ENCODE results near the gene NPBWR2.

NPBWR2 gene

DNA sequence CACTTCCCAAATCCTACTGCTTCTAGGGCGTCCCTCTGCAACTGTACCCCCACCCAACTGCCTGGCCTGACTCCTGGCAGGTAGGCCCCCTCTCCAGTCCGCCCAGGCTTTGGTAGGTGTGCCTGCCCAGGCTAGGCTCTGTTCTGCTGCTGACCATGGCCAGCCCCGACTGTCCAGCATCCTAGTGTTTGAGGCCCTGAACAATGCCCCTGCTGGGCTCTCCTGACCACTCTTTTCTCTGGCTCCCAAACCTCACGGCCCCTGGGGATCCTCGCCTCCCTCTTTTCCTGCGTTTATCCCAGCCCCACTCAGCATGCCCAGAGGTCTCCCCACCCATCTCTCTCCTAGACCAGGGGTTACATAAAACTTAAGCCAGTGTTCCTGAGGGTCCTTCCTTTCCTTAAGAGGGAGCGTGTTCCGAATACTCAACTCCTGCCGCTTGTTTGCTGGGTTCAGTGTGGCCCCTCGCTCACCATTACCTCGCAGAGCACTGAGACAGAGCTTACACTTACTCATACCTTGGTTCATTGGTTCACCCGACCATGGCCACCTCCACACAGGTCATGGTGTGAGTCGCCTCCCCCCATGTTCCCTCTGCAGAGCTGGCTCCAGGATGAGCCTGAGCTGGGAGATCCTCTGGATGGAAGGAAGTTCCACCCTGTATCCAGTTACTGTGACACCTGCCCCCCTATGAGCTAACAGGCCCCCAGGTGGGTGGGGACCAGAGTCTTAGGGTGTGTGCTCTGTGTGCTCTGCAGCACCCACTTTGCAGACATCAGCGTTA, 35.8 kb upstream of the NPBWR2 start:
- in situ Hi-C loops (cut with MboI; ENCODE audit: low pct_unique_long_range_greater_than_20kb, low sequenced_read_pairs, unreplicated experiment) = no loop called here
- TF ChIP-seq, protein P1, sequence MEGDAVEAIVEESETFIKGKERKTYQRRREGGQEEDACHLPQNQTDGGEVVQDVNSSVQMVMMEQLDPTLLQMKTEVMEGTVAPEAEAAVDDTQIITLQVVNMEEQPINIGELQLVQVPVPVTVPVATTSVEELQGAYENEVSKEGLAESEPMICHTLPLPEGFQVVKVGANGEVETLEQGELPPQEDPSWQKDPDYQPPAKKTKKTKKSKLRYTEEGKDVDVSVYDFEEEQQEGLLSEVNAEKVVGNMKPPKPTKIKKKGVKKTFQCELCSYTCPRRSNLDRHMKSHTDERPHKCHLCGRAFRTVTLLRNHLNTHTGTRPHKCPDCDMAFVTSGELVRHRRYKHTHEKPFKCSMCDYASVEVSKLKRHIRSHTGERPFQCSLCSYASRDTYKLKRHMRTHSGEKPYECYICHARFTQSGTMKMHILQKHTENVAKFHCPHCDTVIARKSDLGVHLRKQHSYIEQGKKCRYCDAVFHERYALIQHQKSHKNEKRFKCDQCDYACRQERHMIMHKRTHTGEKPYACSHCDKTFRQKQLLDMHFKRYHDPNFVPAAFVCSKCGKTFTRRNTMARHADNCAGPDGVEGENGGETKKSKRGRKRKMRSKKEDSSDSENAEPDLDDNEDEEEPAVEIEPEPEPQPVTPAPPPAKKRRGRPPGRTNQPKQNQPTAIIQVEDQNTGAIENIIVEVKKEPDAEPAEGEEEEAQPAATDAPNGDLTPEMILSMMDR (IDR thresholded peaks at IDR 0.05; ENCODE audit: extremely low read depth, insufficient read depth, missing control alignments) = no peak
- no peak for DNase-seq (ENCODE audit: low spot score)

DNA sequence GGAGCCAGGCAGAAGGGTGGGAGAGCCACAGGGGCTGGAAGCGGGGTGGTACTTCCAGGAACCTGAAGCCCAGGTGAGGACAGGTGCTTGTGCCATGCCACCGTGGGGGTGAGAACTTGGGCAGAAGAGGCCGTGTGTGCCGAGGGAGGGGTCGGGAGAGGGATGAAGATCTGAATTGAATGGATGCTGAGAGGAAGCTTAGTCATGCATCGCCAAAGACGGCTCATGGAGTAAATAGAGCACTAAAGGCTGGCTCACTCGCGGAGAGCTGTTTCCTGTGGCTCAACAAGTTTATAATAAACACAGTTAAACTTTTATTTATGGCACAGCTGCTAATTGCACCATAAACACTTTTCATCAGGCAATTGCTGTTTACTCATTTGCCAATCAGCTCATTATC, 35.2 kb upstream of the NPBWR2 start:
- DNase-seq (ENCODE audit: low spot score) = no peak
- in situ Hi-C loops (cut with MboI; ENCODE audit: low pct_unique_long_range_greater_than_20kb, low sequenced_read_pairs, unreplicated experiment) = no loop called here
- TF ChIP-seq, protein P1 (IDR thresholded peaks at IDR 0.05; ENCODE audit: extremely low read depth, insufficient read depth, missing control alignments) = no peak

DNA sequence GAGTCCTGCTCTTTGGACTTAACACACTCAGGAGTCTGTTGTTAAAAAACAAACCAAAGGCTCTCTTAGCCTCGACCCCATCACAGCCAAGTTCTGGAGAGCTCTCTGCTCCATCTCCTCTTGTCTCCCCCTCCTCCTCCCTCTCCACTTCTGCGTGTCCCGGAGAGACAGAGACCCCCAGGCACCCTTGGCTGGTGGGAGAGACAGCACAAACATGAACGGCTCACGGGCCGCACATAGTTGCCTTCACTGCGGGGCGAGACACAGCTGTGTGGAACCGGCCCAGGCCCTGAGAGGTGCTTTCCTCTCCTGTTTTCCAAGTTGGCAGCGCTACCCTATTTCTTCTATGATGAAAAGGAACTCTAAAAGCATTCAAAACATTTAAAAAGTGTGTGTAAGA, 33.6 kb upstream of the NPBWR2 start:
- DNase-seq (ENCODE audit: low spot score) = no peak
- TF ChIP-seq, protein P1 (IDR thresholded peaks at IDR 0.05; ENCODE audit: extremely low read depth, insufficient read depth, missing control alignments) = no peak
- in situ Hi-C loops (cut with MboI; ENCODE audit: low pct_unique_long_range_greater_than_20kb, low sequenced_read_pairs, unreplicated experiment) = no loop called here

DNA sequence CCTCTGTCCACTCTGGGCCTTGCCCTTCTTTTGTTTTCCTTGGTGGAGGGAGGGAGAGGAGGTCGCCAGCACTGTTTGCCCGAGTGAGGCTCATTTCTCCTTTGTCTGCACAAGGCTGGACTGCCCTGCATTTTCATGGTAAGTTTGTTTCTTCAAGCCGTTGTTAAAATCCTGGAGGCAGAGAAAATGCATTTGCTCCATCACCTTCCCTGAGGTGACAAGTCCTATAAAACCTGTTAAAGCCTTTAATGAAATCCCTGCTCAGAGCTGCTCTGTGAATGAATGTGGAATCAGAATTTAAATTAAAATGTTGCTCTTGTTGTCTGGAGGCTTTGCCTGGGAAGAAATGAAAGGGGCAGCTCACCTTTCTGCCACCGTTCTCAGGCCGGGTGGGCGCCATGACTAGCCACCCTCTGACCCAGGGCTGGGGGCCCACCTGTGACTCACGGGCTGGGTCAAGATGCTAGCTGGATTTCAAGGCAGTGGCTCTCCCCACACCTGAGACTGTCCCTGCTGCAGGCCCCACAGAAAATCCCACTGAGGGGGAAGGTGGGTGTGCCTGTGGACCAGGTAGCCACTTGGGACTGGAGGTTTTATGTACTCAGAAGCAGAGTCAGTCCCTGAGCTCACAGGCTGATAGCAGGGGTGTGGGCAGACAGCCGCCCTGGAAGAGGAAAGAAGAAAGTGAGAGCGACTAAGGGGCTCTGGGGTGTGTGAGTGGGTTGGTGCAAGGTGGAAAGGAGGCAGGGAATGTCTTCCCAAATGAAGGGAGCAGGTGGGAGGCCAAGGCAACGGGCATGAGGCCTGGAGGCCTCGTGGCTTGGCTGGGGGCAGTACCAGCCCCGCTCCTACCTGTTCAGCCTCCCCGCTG, 32.9 kb upstream of the NPBWR2 start:
- TF ChIP-seq, protein P1 (IDR thresholded peaks at IDR 0.05; ENCODE audit: extremely low read depth, insufficient read depth, missing control alignments) = no peak
- no peak for DNase-seq (ENCODE audit: low spot score)
- in situ Hi-C loops (cut with MboI; ENCODE audit: low pct_unique_long_range_greater_than_20kb, low sequenced_read_pairs, unreplicated experiment) = no loop called here

DNA sequence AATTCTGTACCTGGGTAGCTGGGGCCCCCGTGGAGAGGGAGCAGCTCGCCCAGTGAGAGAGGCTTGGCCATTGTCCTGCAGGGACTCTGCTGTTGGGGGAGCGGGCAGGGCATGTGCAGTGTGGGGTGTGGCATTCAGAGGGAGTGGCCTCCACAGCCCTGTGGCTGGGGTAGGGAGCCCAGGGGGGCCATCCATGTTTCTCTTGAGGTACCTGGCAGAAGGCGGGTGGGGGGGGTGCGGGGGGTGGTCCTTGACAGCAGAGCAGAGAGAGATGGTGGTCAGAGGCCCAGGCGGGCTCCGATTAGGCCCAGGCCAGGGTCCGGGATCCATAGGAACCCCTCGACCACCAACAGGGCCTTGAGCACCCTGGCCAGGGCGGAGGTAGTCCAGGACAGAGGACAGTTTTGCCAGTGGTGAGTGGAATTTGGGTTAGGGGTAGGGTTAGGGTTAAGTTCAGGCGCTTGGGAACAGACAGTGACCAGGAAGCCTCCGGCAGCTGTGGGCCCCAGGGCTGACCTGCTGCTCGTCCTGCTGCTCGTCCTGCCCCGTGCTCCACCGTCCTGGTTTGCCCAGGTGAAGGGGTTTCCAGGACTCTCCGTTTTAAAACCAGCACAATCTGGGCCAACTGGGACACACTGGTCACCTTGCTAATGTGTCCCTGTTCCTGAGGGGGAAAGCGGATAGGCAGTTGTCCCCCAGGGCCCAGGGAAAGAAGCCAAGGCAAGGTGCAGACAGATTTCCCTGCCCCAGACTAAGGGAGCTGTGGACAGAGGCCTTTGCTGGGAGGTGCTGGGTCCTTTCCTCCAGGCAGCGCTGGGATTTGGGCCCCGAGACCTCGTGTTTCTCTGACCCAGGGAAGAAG, 32.1 kb upstream of the NPBWR2 start:
- TF ChIP-seq, protein P1 (IDR thresholded peaks at IDR 0.05; ENCODE audit: extremely low read depth, insufficient read depth, missing control alignments) = no peak
- DNase-seq (ENCODE audit: low spot score) = no peak
- in situ Hi-C loops (cut with MboI; ENCODE audit: low pct_unique_long_range_greater_than_20kb, low sequenced_read_pairs, unreplicated experiment) = no loop called here

DNA sequence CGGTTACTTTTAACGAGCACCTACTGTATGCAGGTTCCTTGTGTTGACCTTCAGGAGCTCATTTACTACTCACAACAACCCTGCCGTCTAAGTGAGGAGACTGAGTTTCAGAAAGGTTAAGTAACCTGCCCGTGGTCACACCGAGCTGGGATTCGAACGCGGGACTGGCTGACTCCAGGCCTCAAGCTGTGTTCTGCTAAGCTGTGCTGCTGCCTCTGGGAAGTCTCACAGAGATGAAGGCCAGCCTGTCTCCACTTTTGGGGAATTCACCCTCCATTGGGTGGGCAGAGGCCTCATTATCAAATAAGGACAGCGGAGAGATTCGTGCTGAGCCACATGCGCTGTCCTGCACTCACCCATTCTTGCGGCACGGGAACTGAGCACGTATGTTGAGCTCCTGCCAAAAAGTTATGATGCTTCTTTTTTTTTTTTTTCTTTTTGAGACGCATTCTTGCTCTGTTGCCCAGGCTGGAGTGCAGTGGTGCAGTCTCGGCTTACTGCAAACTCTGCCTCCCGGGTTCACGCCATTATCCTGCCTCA, 31.0 kb upstream of the NPBWR2 start:
- TF ChIP-seq, protein P1 (IDR thresholded peaks at IDR 0.05; ENCODE audit: extremely low read depth, insufficient read depth, missing control alignments) = no peak

More for the DNA sequence above, 31.0 kb upstream of the NPBWR2 start:
- DNase-seq (ENCODE audit: low spot score) = no peak
- in situ Hi-C loops (cut with MboI; ENCODE audit: low pct_unique_long_range_greater_than_20kb, low sequenced_read_pairs, unreplicated experiment) = no loop called here
